ENCODE measurements around the gene PACSIN1. TPM values are rescaled to one million over a fixed set of nuclear protein-coding genes. Genes with fewer than 3 reads are reported as not detected.
A peak's percentile ranks its signal among the peaks of the same experiment; 100 is the strongest.

Gene PACSIN1
- total and polyA plus RNA-seq, 10 of the 15 experiments (the other 5 are each of a cell fraction or from before 2014, with no cell fraction given): 0.50 to 9.4 (median 2.8) TPM

DNA sequence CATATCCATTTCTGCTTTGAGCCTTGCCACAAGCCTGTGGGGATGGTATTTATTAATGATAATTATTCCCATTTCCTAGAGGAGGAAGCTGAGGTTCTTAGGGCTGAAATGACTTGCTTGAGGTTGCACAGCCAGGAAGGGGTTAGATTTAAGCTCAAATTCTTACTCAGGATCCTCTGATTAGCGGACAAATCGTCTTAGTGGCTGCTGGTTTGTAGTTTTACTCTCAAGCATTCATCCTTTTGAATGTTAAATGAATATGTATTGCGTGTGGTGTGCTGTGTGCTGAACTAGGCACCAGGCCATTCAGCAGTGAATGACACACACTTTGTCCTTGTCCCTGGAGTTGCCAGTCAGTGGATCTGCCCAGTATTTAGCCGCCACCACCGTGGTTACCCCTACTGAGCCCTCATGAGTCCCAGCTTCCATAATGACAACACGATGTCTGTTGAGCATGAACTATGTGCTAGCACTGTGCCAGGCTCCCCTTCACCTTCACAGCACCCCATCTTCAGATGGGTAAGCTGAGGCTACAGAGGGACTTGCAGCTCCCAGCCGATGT, 10.0 kb downstream of the PACSIN1 start:
- Histone ChIP-seq H3K4me2 (ENCODE audit: control insufficient read depth, insufficient read depth) (no peak overlapping the region), H3K27me3 (replicated peaks in 1 of 2; ENCODE audit: control insufficient read depth in 2 of 2, insufficient read depth in 2 of 2, low read length in 1 of 2) (no peaks in the 10 kb centered on the region), H3K4me3 (no peak overlapping the region), H3K4me1 (ENCODE audit: control insufficient read depth, insufficient read depth, low read length) (no peaks in the 10 kb centered on the region), H4K20me1 (ENCODE audit: control insufficient read depth, insufficient read depth) (no peaks in the 10 kb centered on the region), H3K79me2 (ENCODE audit: control insufficient read depth, insufficient read depth, low read length) (no peaks in the 10 kb centered on the region), H3K9me3 (replicated peaks; ENCODE audit: control insufficient read depth, insufficient read depth, low read length) (no peaks in the 10 kb centered on the region), H3K27ac (ENCODE audit: control insufficient read depth, insufficient read depth) (no peak overlapping the region), H3K9ac (ENCODE audit: control insufficient read depth, insufficient read depth, low read length) (no peak overlapping the region), H2AFZ (ENCODE audit: control insufficient read depth, low read depth, low read length) (no peak overlapping the region), H3K36me3 (ENCODE audit: control insufficient read depth in 2 of 2, insufficient read depth in 2 of 2, low read length in 1 of 2) (no peaks in the 10 kb centered on the region)
- DNase-seq (ENCODE audit: low read depth, low spot score) (no peak), FAIRE-seq (no peak), ATAC-seq (no peak)
- BruUV-seq (replicated peaks): no TSS peak
- RAD21 ChIA-PET (ENCODE audit: unreplicated experiment): interaction anchor here (0.7 to 2.7 kb wide), 6 partner anchors 8 to 161 kb away, joined by 3 to 11 read pairs (median 4); no protein-coding TSS in a partner anchor
- 44% methylated on average over 7 of the region's 7 CpGs for WGBS (ENCODE audit: insufficient coverage, insufficient replicate concordance, low lambda C conversion rate, missing lambda C conversion rate)
- in situ Hi-C loops (cut with MboI): no loop called here
- intact Hi-C loops (cut with micrococcal nuclease; ENCODE audit: unreplicated experiment): no loop called here
- POLR2A ChIA-PET: interaction anchor here (1.2 to 1.4 kb wide), 2 partner anchors 8 to 47 kb away, joined by 3 to 7 read pairs; no protein-coding TSS in a partner anchor
- CTCF ChIA-PET: interaction anchor here (0.8 to 2.3 kb wide), 4 partner anchors 13 to 274 kb away, joined by 3 to 9 read pairs (median 4); no protein-coding TSS in a partner anchor
- TF ChIP-seq IKZF1 (conservative IDR thresholded peaks at IDR 0.05) (peak; percentile 24; the same call in 1 of the 2 replicates), WRNIP1 (IDR thresholded peaks at IDR 0.05; ENCODE audit: borderline replicate concordance, low read depth, low read length) (no peak)
- SMC1A ChIA-PET (ENCODE audit: uncharacterized antibody, unreplicated experiment): interaction anchor here (1.1 to 2.2 kb wide), 6 partner anchors 8 to 133 kb away, joined by 3 to 11 read pairs (median 4); no protein-coding TSS in a partner anchor

DNA sequence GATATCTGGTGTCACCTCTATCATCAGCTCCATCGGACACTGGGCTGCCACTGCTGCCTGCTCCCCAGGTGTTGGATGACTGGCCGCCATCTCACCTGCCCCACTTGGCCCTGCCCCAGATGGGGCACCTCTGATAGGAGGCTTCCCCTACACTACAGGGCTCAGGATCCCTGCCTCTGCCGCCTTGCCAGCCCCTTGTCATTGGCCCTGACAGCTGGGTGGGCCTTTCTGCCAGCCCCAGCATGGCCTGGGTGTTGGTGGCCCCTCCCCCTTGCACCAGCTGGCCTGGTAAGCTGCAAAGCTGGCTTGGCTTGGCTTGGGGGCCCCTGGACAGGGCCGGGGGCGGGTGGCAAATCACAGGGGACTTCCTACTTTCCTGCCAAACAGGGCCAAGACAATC, 10.6 kb downstream of the PACSIN1 start:
- RAD21 ChIA-PET (ENCODE audit: unreplicated experiment): interaction anchor here (1.2 to 2.7 kb wide), 3 partner anchors 10 to 16 kb away, joined by 5 to 11 read pairs (median 6); no protein-coding TSS in a partner anchor
- 36% methylated on average over 5 of the region's 5 CpGs for WGBS (ENCODE audit: insufficient coverage, insufficient replicate concordance, low lambda C conversion rate, missing lambda C conversion rate)
- Histone ChIP-seq H3K79me2 (ENCODE audit: control insufficient read depth, insufficient read depth, low read length) (no peaks in the 10 kb centered on the region), H3K36me3 (ENCODE audit: control insufficient read depth in 2 of 2, insufficient read depth in 2 of 2, low read length in 1 of 2) (no peaks in the 10 kb centered on the region), H3K9me3 (replicated peaks; ENCODE audit: control insufficient read depth, insufficient read depth, low read length) (no peaks in the 10 kb centered on the region), H3K4me2 (ENCODE audit: control insufficient read depth, insufficient read depth) (no peak overlapping the region), H2AFZ (ENCODE audit: control insufficient read depth, low read depth, low read length) (no peak overlapping the region), H3K27ac (ENCODE audit: control insufficient read depth, insufficient read depth) (no peak overlapping the region), H4K20me1 (ENCODE audit: control insufficient read depth, insufficient read depth) (no peaks in the 10 kb centered on the region), H3K27me3 (replicated peaks in 1 of 2; ENCODE audit: control insufficient read depth in 2 of 2, insufficient read depth in 2 of 2, low read length in 1 of 2) (no peaks in the 10 kb centered on the region), H3K4me3 (no peak overlapping the region), H3K4me1 (ENCODE audit: control insufficient read depth, insufficient read depth, low read length) (no peaks in the 10 kb centered on the region), H3K9ac (ENCODE audit: control insufficient read depth, insufficient read depth, low read length) (no peak overlapping the region)
- no TSS peak for BruUV-seq (replicated peaks)
- in situ Hi-C loops (cut with MboI) (no loop called here), intact Hi-C loops (cut with micrococcal nuclease; ENCODE audit: unreplicated experiment) (no loop called here)
- CTCF ChIA-PET: interaction anchor here (1.8 to 2.3 kb wide), 2 partner anchors 14 to 17 kb away, joined by 5 to 9 read pairs; no protein-coding TSS in a partner anchor
- FAIRE-seq (no peak), DNase-seq (ENCODE audit: low read depth, low spot score) (no peak), ATAC-seq (no peak; the same call in 2 of the 3 replicates)
- POLR2A ChIA-PET: no interaction called here
- SMC1A ChIA-PET (ENCODE audit: uncharacterized antibody, unreplicated experiment): interaction anchor here (1.4 to 2.2 kb wide), 3 partner anchors 9 to 47 kb away, joined by 3 to 11 read pairs (median 4); no protein-coding TSS in a partner anchor
- no peak for TF ChIP-seq MYC (IDR thresholded peaks at IDR 0.05; ENCODE audit: insufficient read depth, insufficient read length, insufficient replicate concordance, low read length, severe bottlenecking)
- no peak for TF ChIP-seq SREBF2 (IDR thresholded peaks at IDR 0.05; ENCODE audit: low read length)
- TF ChIP-seq ZNF24 (IDR thresholded peaks at IDR 0.05): no peak
- TF ChIP-seq GABPA (IDR thresholded peaks at IDR 0.05; ENCODE audit: low read depth): no peak
- no peak for TF ChIP-seq WRNIP1 (IDR thresholded peaks at IDR 0.05; ENCODE audit: borderline replicate concordance, low read depth, low read length)
- TF ChIP-seq BHLHE40 (IDR thresholded peaks at IDR 0.05; ENCODE audit: borderline replicate concordance in 1 of 2, low read depth in 2 of 2, low read length in 1 of 2): no peak
- TF ChIP-seq IKZF2 (IDR thresholded peaks at IDR 0.05): no peak
- TF ChIP-seq RAD21 (IDR thresholded peaks at IDR 0.05; ENCODE audit: insufficient read depth, low read depth, low read length): no peak
- no peak for TF ChIP-seq ZNF384 (IDR thresholded peaks at IDR 0.05; ENCODE audit: borderline replicate concordance, low read depth, low read length)
- TF ChIP-seq, protein P1, sequence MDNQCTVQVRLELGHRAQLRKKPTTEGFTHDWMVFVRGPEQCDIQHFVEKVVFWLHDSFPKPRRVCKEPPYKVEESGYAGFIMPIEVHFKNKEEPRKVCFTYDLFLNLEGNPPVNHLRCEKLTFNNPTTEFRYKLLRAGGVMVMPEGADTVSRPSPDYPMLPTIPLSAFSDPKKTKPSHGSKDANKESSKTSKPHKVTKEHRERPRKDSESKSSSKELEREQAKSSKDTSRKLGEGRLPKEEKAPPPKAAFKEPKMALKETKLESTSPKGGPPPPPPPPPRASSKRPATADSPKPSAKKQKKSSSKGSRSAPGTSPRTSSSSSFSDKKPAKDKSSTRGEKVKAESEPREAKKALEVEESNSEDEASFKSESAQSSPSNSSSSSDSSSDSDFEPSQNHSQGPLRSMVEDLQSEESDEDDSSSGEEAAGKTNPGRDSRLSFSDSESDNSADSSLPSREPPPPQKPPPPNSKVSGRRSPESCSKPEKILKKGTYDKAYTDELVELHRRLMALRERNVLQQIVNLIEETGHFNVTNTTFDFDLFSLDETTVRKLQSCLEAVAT (IDR thresholded peaks at IDR 0.05): no peak
- no peak for TF ChIP-seq NBN (IDR thresholded peaks at IDR 0.05)
- TF ChIP-seq STAT1 (conservative IDR thresholded peaks at IDR 0.05): no peak
- TF ChIP-seq CBFB (IDR thresholded peaks at IDR 0.05; ENCODE audit: low read depth): no peak
- TF ChIP-seq, protein P2, sequence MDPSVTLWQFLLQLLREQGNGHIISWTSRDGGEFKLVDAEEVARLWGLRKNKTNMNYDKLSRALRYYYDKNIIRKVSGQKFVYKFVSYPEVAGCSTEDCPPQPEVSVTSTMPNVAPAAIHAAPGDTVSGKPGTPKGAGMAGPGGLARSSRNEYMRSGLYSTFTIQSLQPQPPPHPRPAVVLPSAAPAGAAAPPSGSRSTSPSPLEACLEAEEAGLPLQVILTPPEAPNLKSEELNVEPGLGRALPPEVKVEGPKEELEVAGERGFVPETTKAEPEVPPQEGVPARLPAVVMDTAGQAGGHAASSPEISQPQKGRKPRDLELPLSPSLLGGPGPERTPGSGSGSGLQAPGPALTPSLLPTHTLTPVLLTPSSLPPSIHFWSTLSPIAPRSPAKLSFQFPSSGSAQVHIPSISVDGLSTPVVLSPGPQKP (IDR thresholded peaks at IDR 0.05; ENCODE audit: low read depth, low read length): no peak

All from GM12878 (cell line).